ENCODE measurements around the gene CENPT.

CENPT gene

GRCh38 chr16:67847064-67847861, at the start of gene CENPT:
TSS of gene CENPT (minus strand) at chr16:67847693. CDS start at chr16:67833859, 13,834 bp downstream.
- DNase-seq: no peak

GRCh38 chr16:67897231-67897630, 49.7 kb upstream of the CENPT start:
- DNase-seq: no peak

- DNase-seq: no peak
Measured at GRCh38 chr16:67893743-67894399, 46.4 kb upstream of the CENPT start.

- peak; percentile 90 for DNase-seq
Measured at GRCh38 chr16:67892899-67893742, 45.6 kb upstream of the CENPT start, which contains the start of gene PSKH1. TSS of gene PSKH1 (plus strand) at chr16:67893254. CDS start at chr16:67908750, 15,496 bp downstream.

- no peak for DNase-seq
Measured at GRCh38 chr16:67892375-67892774, 44.9 kb upstream of the CENPT start.

GRCh38 chr16:67888331-67888730, 40.8 kb upstream of the CENPT start:
- DNase-seq: no peak

DNA sequence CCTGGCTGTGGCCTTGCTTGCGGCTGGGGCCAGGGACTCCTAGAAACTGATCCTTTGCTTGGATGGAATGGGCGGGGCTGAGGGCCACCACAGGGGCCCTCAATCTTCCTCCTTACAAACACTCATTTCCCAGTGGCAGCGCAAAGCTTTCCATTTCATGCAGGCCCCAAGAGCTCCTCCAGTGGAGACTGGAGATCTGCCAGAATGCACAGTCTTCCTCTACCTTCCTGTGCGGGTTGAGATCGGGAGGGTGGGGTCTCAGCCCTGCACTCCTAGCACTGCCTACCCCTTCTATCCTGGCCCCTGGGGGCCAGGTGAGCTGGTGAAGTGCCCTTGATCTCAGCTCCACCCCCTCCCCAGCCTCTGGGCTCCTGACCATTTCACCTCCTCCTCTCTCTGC, 38.9 kb upstream of the CENPT start:
- no peak for DNase-seq

- no peak for DNase-seq
Measured at GRCh38 chr16:67885976-67886375, 38.5 kb upstream of the CENPT start.

DNA sequence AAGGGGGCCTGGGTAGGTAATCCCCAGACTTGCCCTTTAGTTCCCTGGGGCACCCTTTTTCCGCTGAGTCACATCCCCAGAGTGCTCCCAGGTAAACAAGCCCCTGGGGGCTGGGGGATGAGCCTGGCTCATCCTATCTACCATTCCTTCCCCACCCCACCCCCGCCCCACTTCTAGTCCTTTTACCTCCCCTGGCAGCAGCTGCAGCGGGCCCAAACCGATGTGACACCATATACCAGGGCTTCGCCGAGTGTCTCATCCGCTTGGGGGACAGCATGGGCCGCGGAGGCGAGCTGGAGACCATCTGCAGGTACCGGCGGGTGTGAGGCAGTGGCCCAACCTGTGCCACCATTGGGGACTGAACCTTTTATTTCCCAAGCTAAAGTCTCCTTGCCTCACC, 38.1 kb upstream of the CENPT start:
- DNase-seq: no peak

DNA sequence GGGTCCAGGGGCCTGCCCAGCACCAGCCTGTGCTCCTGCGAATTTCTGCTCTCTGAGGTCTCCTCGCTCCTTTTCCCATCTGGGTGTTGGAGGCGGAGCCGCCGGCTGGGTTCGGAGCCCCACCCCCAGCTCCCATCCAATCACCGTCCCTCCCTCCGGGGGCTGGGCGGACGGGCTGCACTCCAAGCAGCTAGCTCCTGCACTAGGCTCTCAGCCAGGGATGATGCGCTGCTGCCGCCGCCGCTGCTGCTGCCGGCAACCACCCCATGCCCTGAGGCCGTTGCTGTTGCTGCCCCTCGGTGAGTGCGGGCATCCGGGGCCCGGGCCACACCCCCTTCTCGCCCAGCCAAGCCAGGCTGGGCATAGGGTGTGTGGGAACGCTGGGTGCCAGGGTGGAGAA, 37.2 kb upstream of the CENPT start, which contains the start of gene NRN1L:
NRN1L (plus strand) TSS at position 202 of the 400 bp plus-strand sequence; CDS start at position 221, 19 bp downstream.
- no peak for DNase-seq

GRCh38 chr16:67883872-67884261, 36.4 kb upstream of the CENPT start:
- peak; percentile 4 for DNase-seq

- no peak for DNase-seq
Measured at GRCh38 chr16:67883146-67883871, 35.8 kb upstream of the CENPT start.

DNA sequence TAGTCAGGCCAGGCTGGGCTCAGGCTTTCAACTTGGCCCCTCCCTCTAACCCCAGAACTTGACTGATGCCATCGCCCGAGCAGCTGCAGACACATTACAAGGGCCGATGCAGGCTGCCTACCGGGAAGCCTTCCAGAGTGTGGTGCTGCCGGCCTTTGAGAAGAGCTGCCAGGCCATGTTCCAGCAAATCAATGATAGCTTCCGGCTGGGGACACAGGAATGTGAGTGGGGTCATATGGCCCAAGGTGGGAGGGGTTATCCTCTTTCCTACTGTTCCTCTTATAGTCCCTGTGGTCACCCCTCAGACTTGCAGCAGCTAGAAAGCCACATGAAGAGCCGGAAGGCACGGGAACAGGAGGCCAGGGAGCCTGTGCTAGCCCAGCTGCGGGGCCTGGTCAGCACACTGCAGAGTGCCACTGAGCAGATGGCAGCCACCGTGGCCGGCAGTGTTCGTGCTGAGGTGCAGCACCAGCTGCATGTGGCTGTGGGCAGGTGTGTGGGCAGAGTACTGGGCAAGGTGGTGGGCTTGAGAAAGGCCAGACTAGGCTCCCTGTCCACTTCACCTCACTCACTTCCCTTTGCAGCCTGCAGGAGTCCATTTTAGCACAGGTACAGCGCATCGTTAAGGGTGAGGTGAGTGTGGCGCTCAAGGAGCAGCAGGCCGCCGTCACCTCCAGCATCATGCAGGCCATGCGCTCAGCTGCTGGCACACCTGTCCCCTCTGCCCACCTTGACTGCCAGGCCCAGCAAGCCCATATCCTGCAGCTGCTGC, 35.1 kb upstream of the CENPT start:
- no peak for DNase-seq

DNA sequence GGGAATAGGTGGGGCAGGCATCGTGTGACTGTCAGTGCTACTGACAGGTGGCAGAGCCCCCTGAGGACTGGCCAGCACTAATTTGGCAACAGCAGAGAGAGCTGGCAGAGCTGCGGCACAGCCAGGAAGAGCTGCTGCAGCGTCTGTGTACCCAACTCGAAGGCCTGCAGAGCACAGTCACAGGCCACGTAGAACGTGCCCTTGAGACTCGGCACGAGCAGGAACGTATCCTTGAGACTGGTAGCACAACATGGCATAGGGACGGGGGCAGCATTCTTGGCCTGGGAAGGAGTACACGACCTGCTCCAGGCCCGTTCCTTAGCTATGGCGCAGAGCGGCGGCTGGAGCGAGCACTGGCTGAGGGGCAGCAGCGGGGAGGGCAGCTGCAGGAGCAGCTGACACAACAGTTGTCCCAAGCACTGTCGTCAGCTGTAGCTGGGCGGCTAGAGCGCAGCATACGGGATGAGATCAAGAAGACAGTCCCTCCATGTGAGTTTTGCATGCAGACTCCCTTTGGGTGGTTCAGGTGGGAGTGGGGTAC, 34.2 kb upstream of the CENPT start:
- DNase-seq: no peak

DNA sequence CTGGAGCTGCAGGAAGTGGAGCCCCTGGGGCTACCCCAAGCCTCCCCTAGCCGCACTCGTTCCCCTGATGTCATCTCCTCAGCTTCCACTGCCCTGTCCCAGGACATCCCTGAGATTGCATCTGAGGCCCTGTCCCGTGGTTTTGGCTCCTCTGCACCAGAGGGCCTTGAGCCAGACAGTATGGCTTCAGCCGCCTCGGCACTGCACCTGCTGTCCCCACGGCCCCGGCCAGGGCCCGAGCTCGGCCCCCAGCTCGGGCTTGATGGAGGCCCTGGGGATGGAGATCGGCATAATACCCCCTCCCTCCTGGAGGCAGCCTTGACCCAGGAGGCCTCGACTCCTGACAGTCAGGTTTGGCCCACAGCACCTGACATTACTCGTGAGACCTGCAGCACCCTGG, 33.1 kb upstream of the CENPT start:
- no peak for DNase-seq

DNA sequence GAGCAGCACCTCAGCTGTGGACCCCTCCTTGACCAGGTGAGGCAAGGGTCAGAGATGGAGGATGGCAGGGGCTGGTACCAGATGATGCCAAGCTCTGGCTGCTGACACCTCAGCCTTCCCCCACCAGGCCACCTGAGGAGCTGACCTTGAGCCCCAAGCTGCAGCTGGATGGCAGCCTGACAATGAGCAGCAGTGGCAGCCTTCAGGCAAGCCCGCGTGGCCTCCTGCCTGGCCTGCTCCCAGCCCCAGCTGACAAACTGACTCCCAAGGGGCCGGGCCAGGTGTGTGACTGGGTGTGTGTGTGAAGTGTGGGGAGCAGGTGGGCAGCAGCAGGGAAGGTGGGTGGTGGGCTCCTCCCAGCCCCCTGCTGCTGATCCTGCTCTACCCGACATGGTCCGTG, 32.4 kb upstream of the CENPT start:
- no peak for DNase-seq

DNA sequence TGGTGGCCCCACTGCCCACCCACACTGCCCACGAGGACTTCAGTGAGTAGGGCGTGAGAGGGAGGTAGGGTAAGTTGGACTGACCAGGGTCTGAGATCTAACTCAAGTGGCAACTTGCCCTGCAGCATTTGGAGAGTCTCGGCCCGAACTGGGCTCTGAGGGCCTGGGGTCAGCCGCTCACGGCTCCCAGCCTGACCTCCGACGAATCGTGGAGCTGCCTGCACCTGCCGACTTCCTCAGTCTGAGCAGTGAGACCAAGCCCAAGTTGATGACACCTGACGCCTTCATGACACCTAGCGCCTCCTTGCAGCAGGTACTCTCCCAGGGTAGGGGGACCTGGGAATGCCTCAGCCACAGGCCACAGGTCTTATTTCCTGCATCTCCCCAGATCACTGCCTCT, 32.0 kb upstream of the CENPT start:
- DNase-seq: no peak

DNA sequence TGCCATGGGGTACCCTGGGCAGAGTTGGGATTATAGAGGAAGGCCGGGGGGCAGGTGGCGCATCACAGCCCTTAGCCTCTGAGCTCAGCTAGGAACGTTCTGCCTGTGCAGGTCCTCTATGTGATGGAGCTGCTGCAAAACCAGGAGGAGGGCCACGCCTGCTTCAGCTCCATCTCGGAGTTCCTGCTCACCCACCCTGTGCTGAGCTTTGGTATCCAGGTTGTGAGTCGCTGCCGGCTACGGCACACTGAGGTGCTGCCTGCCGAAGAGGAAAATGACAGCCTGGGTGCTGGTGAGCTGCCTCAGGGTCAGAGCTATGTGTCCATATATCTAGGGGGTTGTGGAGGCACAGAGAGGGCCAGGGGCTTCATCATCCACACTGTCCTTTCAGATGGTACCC, 31.4 kb upstream of the CENPT start:
- no peak for DNase-seq

GRCh38 chr16:67878232-67878631, 30.7 kb upstream of the CENPT start:
- no peak for DNase-seq

GRCh38 chr16:67877064-67877463, 29.6 kb upstream of the CENPT start:
- no peak for DNase-seq

DNA sequence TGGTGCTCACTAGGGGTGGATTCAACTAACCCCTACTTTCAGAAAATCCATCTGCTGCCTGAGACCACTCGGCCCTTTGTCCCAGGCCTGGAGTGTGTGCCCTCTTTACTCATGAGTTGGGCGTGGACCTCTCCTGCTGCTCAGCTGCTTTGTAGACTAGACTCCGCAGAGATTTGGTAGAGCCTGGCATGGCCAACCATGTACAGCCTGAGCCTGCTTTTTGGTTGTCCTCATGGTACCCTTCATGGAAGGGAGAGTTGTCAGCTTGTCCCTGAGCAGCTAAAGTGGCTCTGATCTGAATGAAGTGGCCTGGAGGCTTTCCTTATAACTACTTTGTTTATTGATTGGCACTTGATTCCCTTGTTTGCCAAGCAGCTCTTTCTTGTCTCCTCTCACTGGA, 26.9 kb upstream of the CENPT start:
- no peak for DNase-seq

Data from KG1 (cell line).